SU-DHL-6 (cell line): ENCODE measurements around the gene LEKR1.
"Not testable (repeated sequence)": the region's sequence is repeated elsewhere in the genome, so short reads cannot be mapped to it uniquely, and the experiment has no call there.

Experiments
- H2AFZ ChIP-seq: fragments of 200-600 bp; sonication (generic); 2 replicates; pipeline ENCODE4 v1.6.1; 2014; ENCODE audit warnings: low read depth, mild to moderate bottlenecking, moderate library complexity, mixed read lengths, antibody characterized with exemption, low read length; ENCODE audit not compliant: severe bottlenecking
- H3F3A ChIP-seq: fragments of 200-600 bp; shearing (Covaris generic); 2 replicates; pipeline ENCODE4 v1.6.0; 2016; ENCODE audit warnings: antibody characterized with exemption, mild to moderate bottlenecking; ENCODE audit not compliant: insufficient read depth
- H3K27ac ChIP-seq: fragments of 200-600 bp; sonication (generic); 2 replicates; pipeline ENCODE4 v1.5.1; 2016; ENCODE audit warnings: low read depth, mild to moderate bottlenecking, low read length, moderate library complexity, mixed read lengths
- H3K27me3 ChIP-seq: fragments of 200-600 bp; sonication (generic), shearing (Covaris generic); 2 replicates; pipeline ENCODE4 v1.6.0; 2014; ENCODE audit warnings: mild to moderate bottlenecking, low read length
- H3K36me3 ChIP-seq: fragments of 200-600 bp; sonication (generic); 2 replicates; pipeline ENCODE4 v1.6.1; 2014; ENCODE audit warnings: mild to moderate bottlenecking, low read length, mixed read lengths
- H3K4me2 ChIP-seq: fragments of 300-600, 200-600 bp; shearing (Covaris generic), sonication (generic); 2 replicates; pipeline ENCODE4 v1.6.0; 2014; ENCODE audit warnings: low read length, low read depth, mild to moderate bottlenecking; ENCODE audit not compliant: poor library complexity, severe bottlenecking
- H3K4me3 ChIP-seq: fragments of 200-600 bp; sonication (generic); 2 replicates; pipeline ENCODE4 v1.5.1; 2014; ENCODE audit warnings: antibody characterized with exemption, low read length, mild to moderate bottlenecking, mixed read lengths; ENCODE audit not compliant: insufficient read depth, poor library complexity, severe bottlenecking
- H3K79me2 ChIP-seq: fragments of 200-600 bp; sonication (generic); 2 replicates; pipeline ENCODE4 v1.6.1; 2014; ENCODE audit warnings: mild to moderate bottlenecking, low read length, moderate library complexity; ENCODE audit not compliant: insufficient read depth
- H3K9ac ChIP-seq: fragments of 200-600 bp; sonication (generic); 2 replicates; pipeline ENCODE4 v1.7.0; 2014; ENCODE audit warnings: mild to moderate bottlenecking, low read length
- H3K9me2 ChIP-seq: fragments of 200-600 bp; sonication (generic); replicated peaks from 2 replicates; pipeline ENCODE4 v1.6.1; 2014; ENCODE audit warnings: low read length; ENCODE audit not compliant: insufficient read depth
- H3K9me3 ChIP-seq: fragments of 200-600 bp; sonication (generic); 2 replicates; pipeline ENCODE4 v1.6.1; 2014; ENCODE audit warnings: low read length, mixed read lengths; ENCODE audit not compliant: insufficient read depth
- H4K20me1 ChIP-seq: fragments of 200-600 bp; sonication (generic); 2 replicates; pipeline ENCODE4 v1.6.1; 2014; ENCODE audit warnings: low read depth, mild to moderate bottlenecking, antibody characterized with exemption, low read length, moderate library complexity, mixed read lengths
- CTCF ChIP-seq: fragments of 200-600 bp; sonication (generic); IDR thresholded peaks from one replicate; pipeline ENCODE4 v1.5.1; 2017; ENCODE audit warnings: antibody characterized with exemption, mild to moderate bottlenecking, low read length, moderate library complexity; ENCODE audit not compliant: insufficient read depth, poor library complexity, severe bottlenecking
- EZH2phosphoT487 ChIP-seq: fragments of 200-600 bp; sonication (generic), shearing (Covaris generic); conservative IDR thresholded peaks from 2 replicates; pipeline ENCODE4 v1.6.1; 2018; ENCODE audit warnings: mild to moderate bottlenecking, antibody characterized with exemption, low read length, moderate library complexity, mixed read lengths

LEKR1 gene

GRCh38 chr3:156820692-156821080 is 5.5 kb upstream of the LEKR1 start:
- Histone ChIP-seq H3K27me3 (no peaks in the 10 kb centered on the region), H3K79me2 (no peaks in the 10 kb centered on the region; the same call in 1 of the 2 replicates), H3F3A (peaks cover 62% of the 10 kb centered on the region), H3K4me3 (peak overlapping the region; percentile 11), H3K36me3 (no peaks in the 10 kb centered on the region), H4K20me1 (no peaks in the 10 kb centered on the region), H3K9ac (peak overlapping the region; percentile 58), H3K9me3 (peaks cover 5% of the 10 kb centered on the region; the same call in 1 of the 2 replicates), H3K4me2 (peak overlapping the region; percentile 85), H2AFZ (no peak overlapping the region), H3K9me2 (no peaks in the 10 kb centered on the region), H3K27ac (peak overlapping the region; percentile 97)
- TF ChIP-seq CTCF (no peak), EZH2phosphoT487 (no peak)

GRCh38 chr3:156822626-156823260 is 3.4 kb upstream of the LEKR1 start:
- H3K9me3 ChIP-seq, H3K9me2 ChIP-seq, H3K4me3 ChIP-seq, H3K4me2 ChIP-seq, H3K27me3 ChIP-seq, H3K9ac ChIP-seq, H3K79me2 ChIP-seq, H4K20me1 ChIP-seq, H3K36me3 ChIP-seq, H2AFZ ChIP-seq: not testable (repeated sequence)
- H3K27ac ChIP-seq, result peak overlapping the region; percentile 69; the same call in 1 of the 2 replicates
- peaks cover 58% of the 10 kb centered on the region for H3F3A ChIP-seq

GRCh38 chr3:156825795-156826143 is 384 bp upstream of the LEKR1 start:
- H3K27me3 ChIP-seq, result no peaks in the 10 kb centered on the region
- no peaks in the 10 kb centered on the region for H3K36me3 ChIP-seq
- peak overlapping the region; percentile 60 for H3K9ac ChIP-seq
- H3K9me3 ChIP-seq, result no peaks in the 10 kb centered on the region
- H3K9me2 ChIP-seq, result no peaks in the 10 kb centered on the region
- peaks cover 28% of the 10 kb centered on the region for H3F3A ChIP-seq
- TF ChIP-seq CTCF, result no peak
- TF ChIP-seq EZH2phosphoT487, result no peak
- peak overlapping the region; percentile 68 for H3K27ac ChIP-seq
- H3K79me2 ChIP-seq, result no peaks in the 10 kb centered on the region; the same call in 1 of the 2 replicates
- peak overlapping the region; percentile 43 for H3K4me3 ChIP-seq
- H3K4me2 ChIP-seq, result peak overlapping the region; percentile 61
- no peaks in the 10 kb centered on the region for H4K20me1 ChIP-seq
- H2AFZ ChIP-seq, result peak overlapping the region; percentile 74
